ENCODE data around the gene PRKG2. TPM values are rescaled to one million over a fixed set of nuclear protein-coding genes. Genes with fewer than 3 reads are reported as not detected.

Gene PRKG2
- polyA plus RNA-seq, 1 of the 3 experiments (the other 2 are of a cell fraction) = not detected

- Histone ChIP-seq H4K20me1 (ENCODE audit: insufficient read depth) (no peaks in the 10 kb centered on the region), H3K4me3 (ENCODE audit: low read depth in 2 of 2, low read length in 1 of 2) (no peak overlapping the region), H3F3A (replicated peaks; ENCODE audit: insufficient read depth) (no peaks in the 10 kb centered on the region), H2AFZ (ENCODE audit: low read depth) (no peak overlapping the region), H3K27ac (ENCODE audit: low read depth in 2 of 2, low read length in 1 of 2) (no peak overlapping the region), H3K9ac (no peak overlapping the region), H3K79me2 (ENCODE audit: insufficient read depth) (no peaks in the 10 kb centered on the region), H3K9me2 (no peaks in the 10 kb centered on the region), H3K4me2 (no peak overlapping the region), H3K4me1 (ENCODE audit: control insufficient read depth in 1 of 2, insufficient read depth in 2 of 2, low read depth in 1 of 2, low read length in 1 of 2) (no peaks in the 10 kb centered on the region), H3K9me3 (no peaks in the 10 kb centered on the region), H3K27me3 (ENCODE audit: insufficient read depth) (peaks cover 25% of the 10 kb centered on the region), H3K36me3 (replicated peaks in 1 of 2; ENCODE audit: control insufficient read depth in 1 of 2, insufficient read depth in 2 of 2, low read length in 1 of 2) (no peaks in the 10 kb centered on the region)
- 30% methylated on average over 1 of the region's 1 CpG for WGBS (ENCODE audit: low lambda C conversion rate)
- DNase-seq = no peak
- ChIA-PET POLR2A (no interaction called here), CTCF (no interaction called here)
- TF ChIP-seq NFIC (IDR thresholded peaks at IDR 0.05; ENCODE audit: borderline replicate concordance) (no peak), SIN3A (IDR thresholded peaks at IDR 0.05; ENCODE audit: borderline replicate concordance, low read depth, low read length) (no peak), RXRA (IDR thresholded peaks at IDR 0.05; ENCODE audit: borderline replicate concordance, low read depth) (no peak), USF2 (IDR thresholded peaks at IDR 0.05; ENCODE audit: borderline replicate concordance, low read depth, low read length) (no peak), REST (IDR thresholded peaks at IDR 0.05; ENCODE audit: low read depth, low read length) (no peak), FOXM1 (IDR thresholded peaks at IDR 0.05; ENCODE audit: low read depth) (no peak), MEF2A (IDR thresholded peaks at IDR 0.05; ENCODE audit: borderline replicate concordance, low read depth) (no peak), TAF1 (IDR thresholded peaks at IDR 0.05; ENCODE audit: borderline replicate concordance, low read depth, low read length) (no peak), NRF1 (IDR thresholded peaks at IDR 0.05; ENCODE audit: low read depth, low read length) (no peak)
These were observed 105.7 kb downstream of the PRKG2 start for GRCh38 chr4:81109356-81109755.

GRCh38 chr4:81106150-81106549 is 108.9 kb downstream of the PRKG2 start:
- H3K9ac ChIP-seq = no peak overlapping the region
- POLR2A ChIA-PET = no interaction called here
- H3K4me2 ChIP-seq = no peak overlapping the region
- no peaks in the 10 kb centered on the region for H3K9me2 ChIP-seq
- H3K27me3 ChIP-seq (ENCODE audit: insufficient read depth) = peaks cover 20% of the 10 kb centered on the region
- WGBS (ENCODE audit: low lambda C conversion rate) = 24% methylated on average over 4 of the region's 4 CpGs
- H3K27ac ChIP-seq (ENCODE audit: low read depth in 2 of 2, low read length in 1 of 2) = no peak overlapping the region
- H2AFZ ChIP-seq (ENCODE audit: low read depth) = no peak overlapping the region
- no peak for DNase-seq
- no peaks in the 10 kb centered on the region for H4K20me1 ChIP-seq (ENCODE audit: insufficient read depth)
- H3K4me1 ChIP-seq (ENCODE audit: control insufficient read depth in 1 of 2, insufficient read depth in 2 of 2, low read depth in 1 of 2, low read length in 1 of 2) = no peaks in the 10 kb centered on the region
- no peak overlapping the region for H3K4me3 ChIP-seq (ENCODE audit: low read depth in 2 of 2, low read length in 1 of 2)
- CTCF ChIA-PET = no interaction called here
- H3F3A ChIP-seq (replicated peaks; ENCODE audit: insufficient read depth) = no peaks in the 10 kb centered on the region
- H3K36me3 ChIP-seq (replicated peaks in 1 of 2; ENCODE audit: control insufficient read depth in 1 of 2, insufficient read depth in 2 of 2, low read length in 1 of 2) = no peaks in the 10 kb centered on the region
- H3K79me2 ChIP-seq (ENCODE audit: insufficient read depth) = no peaks in the 10 kb centered on the region
- no peaks in the 10 kb centered on the region for H3K9me3 ChIP-seq
- no peak for TF ChIP-seq FOSL2 (IDR thresholded peaks at IDR 0.05; ENCODE audit: borderline replicate concordance, low read depth)
- TF ChIP-seq ELF1 (IDR thresholded peaks at IDR 0.05) = no peak
- no peak for TF ChIP-seq SIN3A (IDR thresholded peaks at IDR 0.05; ENCODE audit: borderline replicate concordance, low read depth, low read length)
- TF ChIP-seq RXRA (IDR thresholded peaks at IDR 0.05; ENCODE audit: borderline replicate concordance, low read depth) = no peak
- TF ChIP-seq RAD21 (IDR thresholded peaks at IDR 0.05; ENCODE audit: low read length) = no peak
- TF ChIP-seq REST (IDR thresholded peaks at IDR 0.05; ENCODE audit: low read depth, low read length) = no peak
- no peak for TF ChIP-seq MEF2A (IDR thresholded peaks at IDR 0.05; ENCODE audit: borderline replicate concordance, low read depth)
- TF ChIP-seq RFX5 (IDR thresholded peaks at IDR 0.05; ENCODE audit: low read length) = no peak
- TF ChIP-seq GATA2 (CRISPR knock-in tag; IDR thresholded peaks at IDR 0.05) = no peak
- TF ChIP-seq EZH2phosphoT487 (IDR thresholded peaks at IDR 0.05; ENCODE audit: borderline replicate concordance, low read depth) = no peak
- no peak for TF ChIP-seq USF1 (IDR thresholded peaks at IDR 0.05; ENCODE audit: borderline replicate concordance, low read depth)
- TF ChIP-seq RCOR1 (IDR thresholded peaks at IDR 0.05; ENCODE audit: low read length) = no peak
